SK-N-SH treated with all-trans-retinoic acid at 6 μM for 48 hours (cell line): Measurements from ENCODE around the gene MSRB3.

Experiments
- ARNTL ChIP-seq: fragments of 450-650 bp; formaldehyde crosslinking; IDR thresholded peaks from 2 replicates; pipeline ENCODE4 v1.5.0; 2020; ENCODE audit warnings: low read depth, mild to moderate bottlenecking, moderate library complexity, borderline replicate concordance
- PATZ1 ChIP-seq: fragments of 250-450 bp; sonication (Bioruptor Pico); IDR thresholded peaks from 2 replicates; pipeline ENCODE4 v1.8.0; 2020; ENCODE audit warnings: mild to moderate bottlenecking, moderate library complexity, borderline replicate concordance
- PPARA ChIP-seq: fragments of 250-450 bp; sonication (Bioruptor Pico); IDR thresholded peaks from 2 replicates; pipeline ENCODE4 v1.5.0; 2020; ENCODE audit warnings: mild to moderate bottlenecking, borderline replicate concordance

DNA sequence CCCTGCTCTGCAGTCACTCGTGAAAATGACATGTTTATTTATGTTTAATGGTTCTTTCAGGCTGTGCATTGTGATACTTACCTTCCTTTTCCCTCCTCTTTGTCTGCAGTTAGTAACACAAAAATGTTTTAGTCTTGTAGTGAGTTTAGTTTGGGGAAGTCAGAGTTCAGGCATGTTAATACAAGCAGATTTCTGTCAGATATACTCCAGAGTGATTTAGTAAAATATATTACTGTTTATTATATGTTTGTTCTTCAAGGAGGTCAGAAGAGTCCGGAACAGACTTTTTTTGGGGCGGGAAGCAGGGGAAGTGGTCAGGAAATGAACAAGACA lies 28.7 kb downstream of the MSRB3 start:
- TF ChIP-seq PATZ1 (no peak), ARNTL (no peak), PPARA (CRISPR knock-in tag) (no peak)
